Astrocyte (in vitro differentiated cells and primary cell): Measurements from ENCODE around the gene SF1. TPM values are rescaled to one million over a fixed set of nuclear protein-coding genes. Genes with fewer than 3 reads are reported as not detected.

Source experiments
- DNase-seq: peaks from one replicate; pipeline ENCODE4 v3.0.0-alpha.2; 2010; ENCODE audit warnings: low read depth
- FAIRE-seq: peaks from 2 replicates; lab custom pipeline; 2011; peaks lifted over from hg19 to GRCh38; lab: Jason Lieb, UNC
- H2AFZ ChIP-seq: 2 replicates; pipeline ENCODE4 v1.6.0; 2012; ENCODE audit warnings: low read depth, low read length, inconsistent platforms
- H3K27ac ChIP-seq: 2 replicates; pipeline ENCODE4 v1.5.1; 2011; ENCODE audit warnings: low read depth, low read length, inconsistent platforms
- H3K27me3 ChIP-seq: 2 replicates; pipeline ENCODE4 v1.6.0; 2011; ENCODE audit warnings: low read length, inconsistent platforms; ENCODE audit not compliant: insufficient read depth
- H3K36me3 ChIP-seq: 2 replicates; pipeline ENCODE4 v1.5.1; 2011; ENCODE audit warnings: low read length, inconsistent platforms; ENCODE audit not compliant: insufficient read depth
- H3K4me1 ChIP-seq: 2 replicates; pipeline ENCODE4 v1.5.1; 2011; ENCODE audit warnings: low read length, inconsistent platforms; ENCODE audit not compliant: insufficient read depth
- H3K4me2 ChIP-seq: 2 replicates; pipeline ENCODE4 v1.6.0; 2012; ENCODE audit warnings: low read length, inconsistent platforms
- H3K4me3 ChIP-seq: 2 replicates; pipeline ENCODE4 v1.5.1; 2011; ENCODE audit warnings: low read depth, mild to moderate bottlenecking, low read length, inconsistent platforms; ENCODE audit not compliant: insufficient read depth
- H3K79me2 ChIP-seq: 2 replicates; pipeline ENCODE4 v1.6.0; 2012; ENCODE audit warnings: mild to moderate bottlenecking, low read length, inconsistent platforms; ENCODE audit not compliant: insufficient read depth
- H3K9ac ChIP-seq: 2 replicates; pipeline ENCODE4 v1.6.0; 2012; ENCODE audit warnings: mild to moderate bottlenecking, low read length, inconsistent platforms
- H3K9me3 ChIP-seq: 2 replicates; pipeline ENCODE4 v1.5.1; 2012; ENCODE audit warnings: low read depth, mild to moderate bottlenecking, low read length, inconsistent platforms; ENCODE audit not compliant: insufficient read depth
- H4K20me1 ChIP-seq: 2 replicates; pipeline ENCODE4 v1.6.0; 2012; ENCODE audit warnings: low read length, inconsistent platforms; ENCODE audit not compliant: insufficient read depth
- H3K27ac Mint-ChIP-seq: one replicate; pipeline ENCODE4 v1.8.0; 2021; ENCODE audit warnings: mild to moderate bottlenecking, mixed read lengths; ENCODE audit not compliant: unreplicated experiment
- H3K27me3 Mint-ChIP-seq: one replicate; pipeline ENCODE4 v1.8.0; 2021; ENCODE audit warnings: low read depth, mixed read lengths; ENCODE audit not compliant: unreplicated experiment
- H3K36me3 Mint-ChIP-seq: one replicate; pipeline ENCODE4 v1.8.0; 2021; ENCODE audit warnings: low read depth, mixed read lengths; ENCODE audit not compliant: unreplicated experiment
- H3K4me1 Mint-ChIP-seq: one replicate; pipeline ENCODE4 v1.8.0; 2021; ENCODE audit warnings: low read depth, mixed read lengths; ENCODE audit not compliant: unreplicated experiment
- H3K4me3 Mint-ChIP-seq: one replicate; pipeline ENCODE4 v1.8.0; 2021; ENCODE audit warnings: mild to moderate bottlenecking, moderate library complexity, mixed read lengths; ENCODE audit not compliant: unreplicated experiment
- H3K9me3 Mint-ChIP-seq: one replicate; pipeline ENCODE4 v1.8.0; 2021; ENCODE audit warnings: mild to moderate bottlenecking, mixed read lengths; ENCODE audit not compliant: unreplicated experiment
- EZH2 ChIP-seq: IDR thresholded peaks from 2 replicates; pipeline ENCODE4 v1.6.1; 2012; ENCODE audit warnings: mild to moderate bottlenecking, low read length, inconsistent platforms; ENCODE audit not compliant: insufficient read depth
- total RNA-seq: library from RNA; stranded (reverse); gene quantifications from 2 replicates; pipeline ENCODE4 v1.2.1, GENCODE V29; 2021
- TF ChIP-seq, protein P1 (sequence below): IDR thresholded peaks from 2 replicates; pipeline ENCODE4 v1.5.1; 2011; ENCODE audit warnings: low read depth, mild to moderate bottlenecking, inconsistent platforms, low read length, moderate library complexity; ENCODE audit not compliant: insufficient read depth

Gene SF1
- total RNA-seq, 1 donor from 2014 or later = 215 TPM

- no peaks in the 10 kb centered on the region for H3K9me3 Mint-ChIP-seq
- Histone ChIP-seq H4K20me1 (no peaks in the 10 kb centered on the region), H3K9ac (no peak overlapping the region), H3K27me3 (no peaks in the 10 kb centered on the region), H3K4me3 (no peak overlapping the region), H3K79me2 (no peaks in the 10 kb centered on the region), H3K36me3 (no peaks in the 10 kb centered on the region), H3K9me3 (no peaks in the 10 kb centered on the region), H3K4me1 (no peaks in the 10 kb centered on the region), H3K4me2 (no peak overlapping the region), H3K27ac (no peak overlapping the region), H2AFZ (no peak overlapping the region)
- DNase-seq = no peak
- no peaks in the 10 kb centered on the region for H3K27me3 Mint-ChIP-seq
- no peak overlapping the region for H3K27ac Mint-ChIP-seq
- TF ChIP-seq, protein P1, sequence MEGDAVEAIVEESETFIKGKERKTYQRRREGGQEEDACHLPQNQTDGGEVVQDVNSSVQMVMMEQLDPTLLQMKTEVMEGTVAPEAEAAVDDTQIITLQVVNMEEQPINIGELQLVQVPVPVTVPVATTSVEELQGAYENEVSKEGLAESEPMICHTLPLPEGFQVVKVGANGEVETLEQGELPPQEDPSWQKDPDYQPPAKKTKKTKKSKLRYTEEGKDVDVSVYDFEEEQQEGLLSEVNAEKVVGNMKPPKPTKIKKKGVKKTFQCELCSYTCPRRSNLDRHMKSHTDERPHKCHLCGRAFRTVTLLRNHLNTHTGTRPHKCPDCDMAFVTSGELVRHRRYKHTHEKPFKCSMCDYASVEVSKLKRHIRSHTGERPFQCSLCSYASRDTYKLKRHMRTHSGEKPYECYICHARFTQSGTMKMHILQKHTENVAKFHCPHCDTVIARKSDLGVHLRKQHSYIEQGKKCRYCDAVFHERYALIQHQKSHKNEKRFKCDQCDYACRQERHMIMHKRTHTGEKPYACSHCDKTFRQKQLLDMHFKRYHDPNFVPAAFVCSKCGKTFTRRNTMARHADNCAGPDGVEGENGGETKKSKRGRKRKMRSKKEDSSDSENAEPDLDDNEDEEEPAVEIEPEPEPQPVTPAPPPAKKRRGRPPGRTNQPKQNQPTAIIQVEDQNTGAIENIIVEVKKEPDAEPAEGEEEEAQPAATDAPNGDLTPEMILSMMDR = no peak
- no peak for TF ChIP-seq EZH2
- no peaks in the 10 kb centered on the region for H3K4me1 Mint-ChIP-seq
- H3K4me3 Mint-ChIP-seq = no peak overlapping the region
- peaks cover 6% of the 10 kb centered on the region for H3K36me3 Mint-ChIP-seq
- FAIRE-seq = no peak
These were observed 8.0 kb upstream of the SF1 start for GRCh38 chr11:64786308-64786707.

- Mint-ChIP-seq H3K4me1 (no peaks in the 10 kb centered on the region), H3K27ac (no peak overlapping the region), H3K9me3 (no peaks in the 10 kb centered on the region), H3K27me3 (no peaks in the 10 kb centered on the region), H3K36me3 (peaks cover 2% of the 10 kb centered on the region), H3K4me3 (no peak overlapping the region)
- no peak for FAIRE-seq
- H3K27me3 ChIP-seq = no peaks in the 10 kb centered on the region
- H4K20me1 ChIP-seq = no peaks in the 10 kb centered on the region
- no peak for DNase-seq
- no peak overlapping the region for H3K9ac ChIP-seq
- no peak overlapping the region for H3K4me2 ChIP-seq
- H3K27ac ChIP-seq = no peak overlapping the region
- TF ChIP-seq, protein P1 = no peak
- no peak for TF ChIP-seq EZH2
- H3K36me3 ChIP-seq = no peaks in the 10 kb centered on the region
- H3K4me3 ChIP-seq = no peak overlapping the region
- no peaks in the 10 kb centered on the region for H3K9me3 ChIP-seq
- no peaks in the 10 kb centered on the region for H3K79me2 ChIP-seq
- no peaks in the 10 kb centered on the region for H3K4me1 ChIP-seq
- no peak overlapping the region for H2AFZ ChIP-seq
These were observed 6.7 kb upstream of the SF1 start for GRCh38 chr11:64784813-64785581.

DNA sequence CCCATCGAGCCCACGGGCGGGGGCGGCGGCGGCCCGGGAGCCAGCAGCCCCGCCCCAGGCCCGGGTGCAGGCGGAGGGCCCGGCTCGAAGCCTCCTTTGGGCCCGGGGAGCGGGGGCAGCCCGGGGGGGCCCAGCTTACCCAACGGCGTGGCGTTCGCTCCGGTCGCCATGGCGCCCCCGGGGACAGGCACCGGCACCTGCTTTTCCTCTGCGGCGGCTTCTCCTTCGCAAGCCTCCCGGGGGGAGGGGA lies 194 bp downstream of the SF1 start:
- peaks cover 33% of the 10 kb centered on the region for H3K36me3 ChIP-seq
- peaks cover 13% of the 10 kb centered on the region for H3K4me1 ChIP-seq
- TF ChIP-seq, protein P1 = no peak
- no peak for DNase-seq
- H4K20me1 ChIP-seq = peaks cover 44% of the 10 kb centered on the region
- peaks cover 4% of the 10 kb centered on the region for H3K36me3 Mint-ChIP-seq
- peak overlapping the region; percentile 56 for H3K4me2 ChIP-seq
- FAIRE-seq = no peak
- H3K9me3 ChIP-seq = no peaks in the 10 kb centered on the region
- H2AFZ ChIP-seq = no peak overlapping the region
- peak overlapping the region; percentile 93 for H3K9ac ChIP-seq
- no peak overlapping the region for H3K4me3 Mint-ChIP-seq
- H3K27me3 Mint-ChIP-seq = no peaks in the 10 kb centered on the region
- peaks cover 43% of the 10 kb centered on the region for H3K79me2 ChIP-seq
- peaks cover 16% of the 10 kb centered on the region for H3K4me1 Mint-ChIP-seq
- peak overlapping the region; percentile 67 for H3K4me3 ChIP-seq
- H3K9me3 Mint-ChIP-seq = no peaks in the 10 kb centered on the region
- H3K27ac ChIP-seq = peak overlapping the region; percentile 87
- no peaks in the 10 kb centered on the region for H3K27me3 ChIP-seq
- H3K27ac Mint-ChIP-seq = no peak overlapping the region
